GM20000 (cell line): ENCODE measurements around the gene GABBR2.
"Not testable (repeated sequence)": the region's sequence is repeated elsewhere in the genome, so short reads cannot be mapped to it uniquely, and the experiment has no call there.

ENCODE experiments used
- DNase-seq: peaks from one replicate; pipeline ENCODE4 v3.0.0; 2012; ENCODE audit warnings: low spot score
- TF ChIP-seq, protein P1 (sequence below): IDR thresholded peaks from 2 replicates; pipeline ENCODE4 v1.5.1; 2012; ENCODE audit warnings: mild to moderate bottlenecking, control low read depth; ENCODE audit errors: extremely low read depth, missing control alignments

GABBR2 gene

DNA sequence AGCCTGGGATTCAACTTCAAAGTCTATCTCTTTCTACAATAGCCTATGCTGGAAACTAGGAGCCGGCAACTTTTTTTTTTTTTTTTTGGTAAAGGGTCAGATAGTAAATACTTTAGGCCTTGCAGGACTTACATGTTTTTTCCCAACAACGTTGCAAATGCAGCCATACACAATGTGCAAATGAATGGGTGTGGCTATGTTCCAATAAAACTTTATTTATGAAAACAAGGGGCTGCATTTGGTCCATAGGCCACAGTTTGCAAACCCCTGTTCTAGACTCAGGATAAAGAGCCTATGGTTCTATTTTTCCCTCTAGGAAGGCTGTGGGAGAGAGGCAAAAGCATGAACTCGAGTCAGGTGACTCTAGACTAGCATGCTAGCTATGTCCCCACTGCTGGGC lies 189.1 kb downstream of the GABBR2 start:
- TF ChIP-seq, protein P1, sequence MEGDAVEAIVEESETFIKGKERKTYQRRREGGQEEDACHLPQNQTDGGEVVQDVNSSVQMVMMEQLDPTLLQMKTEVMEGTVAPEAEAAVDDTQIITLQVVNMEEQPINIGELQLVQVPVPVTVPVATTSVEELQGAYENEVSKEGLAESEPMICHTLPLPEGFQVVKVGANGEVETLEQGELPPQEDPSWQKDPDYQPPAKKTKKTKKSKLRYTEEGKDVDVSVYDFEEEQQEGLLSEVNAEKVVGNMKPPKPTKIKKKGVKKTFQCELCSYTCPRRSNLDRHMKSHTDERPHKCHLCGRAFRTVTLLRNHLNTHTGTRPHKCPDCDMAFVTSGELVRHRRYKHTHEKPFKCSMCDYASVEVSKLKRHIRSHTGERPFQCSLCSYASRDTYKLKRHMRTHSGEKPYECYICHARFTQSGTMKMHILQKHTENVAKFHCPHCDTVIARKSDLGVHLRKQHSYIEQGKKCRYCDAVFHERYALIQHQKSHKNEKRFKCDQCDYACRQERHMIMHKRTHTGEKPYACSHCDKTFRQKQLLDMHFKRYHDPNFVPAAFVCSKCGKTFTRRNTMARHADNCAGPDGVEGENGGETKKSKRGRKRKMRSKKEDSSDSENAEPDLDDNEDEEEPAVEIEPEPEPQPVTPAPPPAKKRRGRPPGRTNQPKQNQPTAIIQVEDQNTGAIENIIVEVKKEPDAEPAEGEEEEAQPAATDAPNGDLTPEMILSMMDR: no peak

GRCh38 chr9:98518556-98518955 lies 190.2 kb downstream of the GABBR2 start:
- TF ChIP-seq, protein P1: no peak

More for the DNA sequence above, 189.1 kb downstream of the GABBR2 start:
- DNase-seq: no peak

GRCh38 chr9:98517761-98518160 lies 191.0 kb downstream of the GABBR2 start:
- DNase-seq: no peak
- TF ChIP-seq, protein P1: no peak

More at GRCh38 chr9:98518556-98518955, 190.2 kb downstream of the GABBR2 start:
- DNase-seq: no peak

GRCh38 chr9:98516897-98517503 lies 191.7 kb downstream of the GABBR2 start:
- TF ChIP-seq, protein P1: no peak
- DNase-seq: no peak

DNA sequence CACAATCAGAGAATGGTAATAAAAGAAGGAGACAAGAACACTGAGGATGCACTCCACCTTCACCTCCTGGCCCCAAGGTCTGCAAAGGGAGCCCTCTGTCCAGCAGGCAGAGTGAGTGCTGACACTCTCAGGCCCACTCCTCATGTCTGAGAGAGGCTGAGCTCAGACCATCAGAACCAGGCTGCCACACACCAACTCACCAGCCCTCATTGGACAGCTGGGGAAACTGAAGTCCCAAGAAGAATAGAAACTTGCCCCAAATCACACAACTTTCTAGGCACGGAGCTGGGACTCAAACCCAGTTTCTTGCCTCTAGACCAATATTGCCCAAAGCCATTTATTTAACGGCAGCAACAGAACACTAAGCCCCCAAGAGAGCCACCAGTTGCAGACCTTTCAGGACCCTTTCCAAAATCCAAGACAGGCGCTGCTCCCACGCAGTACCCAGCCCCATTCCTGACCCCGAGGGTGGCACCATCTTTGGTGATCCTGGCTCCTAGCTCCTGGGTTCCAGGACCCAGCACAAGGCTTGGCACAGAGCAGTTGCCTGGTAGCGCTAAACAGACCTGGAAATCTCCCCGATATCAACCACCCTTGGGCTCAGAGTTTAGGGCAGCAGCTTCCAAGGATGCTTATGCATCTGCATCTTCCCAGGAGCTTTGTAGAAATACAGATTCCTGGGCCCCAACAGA lies 192.4 kb downstream of the GABBR2 start:
- DNase-seq: no peak
- TF ChIP-seq, protein P1: no peak

GRCh38 chr9:98515506-98516204 lies 193.1 kb downstream of the GABBR2 start:
- TF ChIP-seq, protein P1: no peak
- DNase-seq: no peak

- TF ChIP-seq, protein P1: no peak
- no peak for DNase-seq
Observed at GRCh38 chr9:98514841-98515240, 193.9 kb downstream of the GABBR2 start.

DNA sequence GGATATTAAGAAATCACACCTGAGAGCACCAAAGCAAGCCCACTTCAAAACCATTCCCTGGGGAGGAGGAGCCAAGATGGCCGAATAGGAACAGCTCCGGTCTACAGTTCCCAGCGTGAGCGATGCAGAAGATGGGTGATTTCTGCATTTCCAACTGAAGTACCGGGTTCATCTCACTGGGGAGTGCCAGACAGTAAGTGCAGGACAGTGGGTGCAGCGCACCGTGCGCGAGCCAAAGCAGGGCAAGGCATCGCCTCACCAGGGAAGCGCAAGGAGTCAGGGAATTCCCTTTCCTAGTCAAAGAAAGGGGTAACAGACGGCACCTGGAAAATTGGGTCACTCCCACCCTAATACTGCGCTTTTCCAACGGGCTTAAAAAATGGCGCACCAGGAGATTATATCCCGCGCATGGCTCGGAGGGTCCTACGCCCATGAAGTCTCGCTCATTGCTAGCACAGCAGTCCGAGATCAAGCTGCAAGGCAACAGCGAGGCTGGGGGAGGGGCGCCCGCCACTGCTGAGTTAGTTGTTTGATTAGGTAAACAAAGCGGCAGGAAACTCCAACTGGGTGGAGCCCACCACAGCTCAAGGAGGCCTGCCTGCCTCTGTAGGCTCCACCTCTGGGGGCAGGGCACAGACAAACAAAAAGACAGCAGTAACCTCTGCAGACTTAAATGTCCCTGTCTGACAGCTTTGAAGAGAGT lies 200.4 kb downstream of the GABBR2 start:
- DNase-seq: not testable (repeated sequence)
